ENCODE measurements around the gene MRGPRF. TPM values are rescaled to one million over a fixed set of nuclear protein-coding genes. Genes with fewer than 3 reads are reported as not detected.
A peak's percentile ranks its signal among the peaks of the same experiment; 100 is the strongest.
"Not testable (repeated sequence)": the region's sequence is repeated elsewhere in the genome, so short reads cannot be mapped to it uniquely, and the experiment has no call there.

MRGPRF gene
- total RNA-seq, 1 donor from 2014 or later: 4.9 TPM

DNA sequence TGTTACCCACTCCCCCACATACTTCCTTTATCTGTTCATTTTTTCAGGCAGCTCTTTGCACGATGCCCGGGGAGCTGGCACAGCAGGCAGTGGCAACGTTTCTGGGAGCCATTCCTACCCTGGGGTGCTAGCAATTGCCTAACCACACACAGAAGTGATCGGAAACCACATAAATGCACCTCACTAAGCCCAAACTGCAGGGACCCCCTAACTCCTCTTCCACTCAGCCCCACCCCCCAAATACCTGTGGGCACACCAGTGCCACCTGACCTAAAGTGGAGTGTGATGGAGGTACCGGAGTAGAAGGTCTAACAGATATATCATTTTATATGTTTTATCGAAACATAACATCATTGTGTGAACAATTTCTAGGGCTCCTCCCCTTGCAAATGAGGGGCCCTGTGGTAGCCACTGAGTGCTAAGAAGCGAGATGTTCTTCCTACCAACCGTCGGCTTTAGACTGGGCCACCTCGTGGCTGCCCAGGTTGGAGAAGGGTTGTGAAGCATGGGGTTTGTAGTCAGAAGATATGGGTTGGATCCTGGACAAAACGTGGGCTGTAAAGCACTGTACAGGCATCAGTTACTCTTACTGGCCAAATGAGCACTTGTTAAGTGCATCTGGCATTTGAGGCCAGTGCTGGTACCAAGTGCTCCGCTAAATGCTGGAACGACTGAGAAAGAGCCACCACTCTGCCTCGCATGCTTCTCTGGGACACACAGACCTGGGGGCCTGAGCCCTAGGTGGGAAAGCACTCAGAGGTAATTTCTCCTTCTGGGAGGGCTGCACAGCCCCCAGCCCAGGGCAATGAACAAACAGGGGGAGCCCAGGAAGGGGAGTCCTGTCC lies 35.0 kb downstream of the MRGPRF start:
- no peak for DNase-seq
- intact Hi-C loops (cut with DNase I): no loop called here
- no peak for ATAC-seq (ENCODE audit: poor library complexity)

DNA sequence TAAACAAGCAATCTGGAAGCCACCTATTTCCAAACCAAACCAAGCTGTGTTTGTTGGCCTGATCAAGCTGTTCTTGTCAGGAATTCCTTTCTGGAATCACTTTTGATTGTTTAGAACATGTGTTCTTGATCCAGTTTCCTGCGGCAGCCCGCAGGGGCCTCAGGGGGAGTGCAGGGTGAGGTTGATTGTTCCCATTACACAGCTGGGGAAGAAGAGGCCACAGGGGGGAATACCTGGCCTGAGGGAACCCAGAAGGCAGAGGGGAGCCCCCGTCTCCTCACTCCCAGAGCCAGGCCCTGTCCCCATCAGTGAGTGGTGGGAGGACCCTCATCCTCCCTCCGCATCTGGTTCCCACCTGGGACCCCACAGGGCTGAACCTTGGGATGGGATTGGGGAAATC lies 36.5 kb downstream of the MRGPRF start:
- intact Hi-C loops (cut with DNase I): no loop called here
- ATAC-seq (ENCODE audit: poor library complexity) (no peak), DNase-seq (no peak)

- DNase-seq (no peak), ATAC-seq (ENCODE audit: poor library complexity) (no peak)
- intact Hi-C loops (cut with DNase I): no loop called here
These were observed 37.0 kb downstream of the MRGPRF start for GRCh38 chr11:68976095-68976494.

GRCh38 chr11:68974421-68975194 lies 38.4 kb downstream of the MRGPRF start:
- intact Hi-C loops (cut with DNase I): no loop called here
- no peak for ATAC-seq (ENCODE audit: poor library complexity)

GRCh38 chr11:68973706-68974105 lies 39.3 kb downstream of the MRGPRF start:
- ATAC-seq (ENCODE audit: poor library complexity); DNase-seq; intact Hi-C loops (cut with DNase I): not testable (repeated sequence)

More at GRCh38 chr11:68974421-68975194, 38.4 kb downstream of the MRGPRF start:
- no peak for DNase-seq

DNA sequence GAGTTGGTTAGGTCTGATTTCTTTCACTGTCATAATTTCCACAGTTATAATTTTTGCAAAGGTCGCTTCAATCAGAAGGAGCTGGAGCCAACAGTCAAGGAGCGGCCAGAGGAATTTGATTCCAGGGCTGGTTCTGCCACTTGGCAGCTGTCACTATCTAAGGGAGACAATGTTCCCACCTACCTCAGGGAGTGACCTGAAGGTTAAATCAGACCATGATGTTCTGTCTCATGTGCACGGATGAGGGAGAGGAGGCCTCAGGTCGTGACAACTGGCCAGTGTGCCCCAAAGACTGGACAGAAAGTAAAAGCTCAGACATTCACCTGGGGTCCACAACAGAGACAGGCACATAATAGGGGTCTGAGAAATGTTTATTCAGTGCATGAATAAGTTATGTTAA lies 39.8 kb downstream of the MRGPRF start:
- peak; percentile 74 for ATAC-seq (ENCODE audit: poor library complexity)
- no peak for DNase-seq
- intact Hi-C loops (cut with DNase I): no loop called here

GRCh38 chr11:68970921-68971636 lies 42.0 kb downstream of the MRGPRF start:
- intact Hi-C loops (cut with DNase I): no loop called here
- DNase-seq: no peak
- no peak for ATAC-seq (ENCODE audit: poor library complexity)

GRCh38 chr11:68969386-68969785 lies 43.7 kb downstream of the MRGPRF start:
- intact Hi-C loops (cut with DNase I): no loop called here
- DNase-seq (peak; percentile 22), ATAC-seq (ENCODE audit: poor library complexity) (no peak)

DNA sequence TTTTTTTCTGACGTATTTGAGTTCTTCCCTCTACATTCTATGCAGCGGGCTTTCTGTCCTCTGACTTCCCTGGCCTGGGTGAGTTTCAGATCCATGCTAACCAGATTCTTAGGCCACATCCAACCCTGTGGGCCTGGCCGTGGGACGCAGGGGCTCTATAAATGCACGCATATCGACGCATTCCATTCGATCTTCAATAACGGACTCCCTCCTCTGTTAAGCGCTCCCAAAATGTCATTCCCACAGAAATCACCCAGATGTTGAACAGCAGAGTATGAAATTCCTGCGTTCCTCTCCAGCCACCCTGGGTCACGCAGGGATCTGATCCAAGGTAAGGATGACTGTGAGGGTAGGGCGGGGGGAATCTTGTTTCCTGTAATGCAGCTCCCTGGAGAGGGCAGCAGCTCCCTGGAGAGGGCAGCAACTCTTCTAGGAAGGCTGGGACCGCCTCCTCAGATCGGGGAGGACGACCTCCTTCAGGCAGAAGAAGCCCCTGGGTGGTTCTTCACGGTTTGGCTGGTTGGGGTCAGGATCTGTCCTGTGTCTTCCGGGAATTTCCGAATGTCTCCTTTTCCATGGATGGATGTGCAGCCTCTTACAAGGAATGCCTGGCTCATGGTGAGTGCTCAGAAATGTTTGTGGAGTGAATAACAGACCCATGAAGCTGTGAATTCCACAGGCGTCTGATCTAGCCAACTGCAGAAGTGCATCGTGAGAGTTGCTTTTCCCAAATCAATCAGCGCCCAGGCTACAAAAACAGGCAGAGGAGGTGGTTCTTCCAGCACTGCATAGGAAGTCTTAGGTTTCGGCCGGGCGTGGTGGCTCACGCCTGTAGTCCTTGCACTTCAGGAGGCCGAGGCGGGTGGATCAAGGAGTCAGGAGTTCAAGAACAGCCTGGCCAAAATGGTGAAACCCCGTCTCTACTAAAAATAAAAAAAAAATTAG lies 44.5 kb downstream of the MRGPRF start:
- intact Hi-C loops (cut with DNase I): no loop called here
- DNase-seq: peak; percentile 42
- ATAC-seq (ENCODE audit: poor library complexity): no peak

- DNase-seq (peak; percentile 22), ATAC-seq (ENCODE audit: poor library complexity) (no peak)
- intact Hi-C loops (cut with DNase I): no loop called here
These were observed 45.9 kb downstream of the MRGPRF start for GRCh38 chr11:68966894-68967780.

DNA sequence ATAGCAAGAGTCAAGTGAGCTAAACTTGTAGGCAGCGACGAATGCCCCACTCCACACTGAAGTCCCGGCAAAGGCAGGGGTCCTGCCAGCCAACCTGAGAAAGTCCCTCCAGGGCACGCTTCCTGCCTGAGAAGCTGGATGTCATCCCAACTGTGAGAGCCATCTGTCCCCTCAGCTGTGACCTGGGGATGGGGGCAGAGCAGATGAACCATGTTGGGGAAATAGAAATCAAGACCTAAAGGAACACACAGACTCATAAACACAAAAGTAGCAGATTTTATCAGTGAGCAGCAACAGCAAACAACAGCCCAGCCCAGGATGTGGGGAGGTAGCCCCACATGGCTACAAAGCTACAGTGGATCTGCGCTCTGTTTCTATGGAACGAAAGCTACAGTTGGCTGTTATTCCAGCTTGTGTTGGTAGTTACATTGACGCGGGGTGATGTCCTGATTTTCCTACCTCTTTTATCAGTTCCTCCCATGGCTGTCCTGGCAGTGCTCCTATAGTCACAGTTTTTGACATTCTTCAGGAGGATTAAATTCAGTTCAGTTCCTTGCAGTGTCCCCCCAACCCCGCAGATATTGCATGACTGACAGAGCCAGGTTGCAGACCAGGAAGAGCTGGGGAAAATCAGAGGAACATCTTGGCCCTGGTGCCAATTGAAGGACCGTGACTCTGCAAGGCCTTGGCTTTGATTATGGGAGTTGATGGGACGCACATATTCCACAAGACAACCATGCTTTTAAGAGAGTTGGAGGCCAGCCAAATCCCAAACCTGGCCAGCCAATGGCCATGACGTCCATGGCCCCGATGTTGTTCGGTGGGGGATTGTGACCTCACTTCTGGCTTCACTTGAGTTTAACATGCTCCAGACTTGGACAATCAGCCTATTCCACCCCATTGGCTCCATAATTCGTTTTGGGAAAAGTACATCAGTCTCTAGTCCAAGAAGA lies 46.9 kb downstream of the MRGPRF start:
- ATAC-seq (ENCODE audit: poor library complexity): peak; percentile 45
- DNase-seq: peak; percentile 47
- intact Hi-C loops (cut with DNase I): no loop called here

DNA sequence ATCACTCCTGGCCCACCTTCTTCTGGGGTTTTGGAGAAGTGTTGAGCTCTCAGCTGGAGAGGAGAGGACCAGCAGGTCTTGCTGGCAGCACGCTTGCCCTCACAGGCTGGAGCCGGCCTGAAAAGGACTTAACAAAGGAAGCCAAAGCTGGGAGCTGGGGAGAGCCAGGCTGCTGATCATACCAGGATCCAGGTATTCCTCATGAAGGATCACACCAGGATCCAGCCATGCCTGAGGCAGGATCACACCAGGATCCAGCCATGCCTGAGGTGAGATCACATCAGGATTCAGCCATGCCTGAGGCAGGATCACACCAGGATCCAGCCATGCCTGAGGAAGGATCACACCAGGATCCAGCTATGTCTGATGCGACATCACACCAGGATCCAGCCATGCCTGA lies 49.3 kb downstream of the MRGPRF start:
- intact Hi-C loops (cut with DNase I): no loop called here
- ATAC-seq (ENCODE audit: poor library complexity): peak; percentile 52
- peak; percentile 8 for DNase-seq

DNA sequence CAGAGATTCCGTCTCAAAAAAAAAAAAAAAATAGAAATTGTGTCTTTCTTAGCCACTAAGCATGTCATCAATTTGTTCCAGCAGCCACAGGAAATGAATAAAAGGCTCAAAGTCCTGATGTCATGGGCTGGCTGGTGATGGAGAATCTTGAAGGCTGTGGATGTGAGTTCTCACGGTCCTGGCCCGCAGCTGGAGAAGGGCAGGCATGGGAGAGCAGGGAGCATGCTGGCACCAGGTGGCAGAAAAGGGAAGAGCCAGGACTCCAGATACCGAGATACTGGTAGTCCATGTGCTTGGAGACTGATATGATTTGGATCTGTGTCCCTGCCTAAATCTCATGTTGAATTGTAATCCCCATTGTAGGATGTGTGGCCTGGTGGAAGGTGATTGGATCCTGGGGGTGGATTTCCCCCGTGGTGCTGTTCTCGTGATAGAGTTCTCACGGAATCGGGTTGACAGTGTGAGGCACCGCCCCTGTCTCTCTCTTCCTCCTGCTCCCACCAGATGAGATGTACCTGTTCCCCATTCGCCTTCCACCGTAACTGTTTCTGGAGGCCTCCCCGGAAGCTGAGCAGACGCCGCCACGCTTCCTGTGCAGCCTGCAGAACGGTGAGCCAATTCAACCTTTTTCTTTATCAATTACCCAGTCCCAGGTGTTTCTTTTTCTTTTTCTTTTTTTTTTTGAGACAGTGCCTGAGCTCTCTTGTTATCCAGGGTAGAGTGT lies 50.4 kb downstream of the MRGPRF start:
- ATAC-seq (ENCODE audit: poor library complexity): no peak
- intact Hi-C loops (cut with DNase I): no loop called here
- DNase-seq: peak; percentile 19

- DNase-seq (peak; percentile 24), ATAC-seq (ENCODE audit: poor library complexity) (no peak)
- intact Hi-C loops (cut with DNase I): no loop called here
These were observed 51.8 kb downstream of the MRGPRF start for GRCh38 chr11:68961245-68961644.

- DNase-seq (peak; percentile 26), ATAC-seq (ENCODE audit: poor library complexity) (no peak)
- intact Hi-C loops (cut with DNase I): no loop called here
These were observed 52.6 kb downstream of the MRGPRF start for GRCh38 chr11:68960294-68961071.

Data from Right ventricle myocardium superior (tissue), 1 donor.